HUES6 (cell line): ENCODE measurements around the gene PFKP.

ENCODE experiments used
- H3K27ac ChIP-seq: 2 replicates; pipeline ENCODE4 v1.7.0; 2013; ENCODE audit warnings: low read depth, mild to moderate bottlenecking, low read length, inconsistent platforms
- H3K27me3 ChIP-seq: 2 replicates; pipeline ENCODE4 v1.6.1; 2013; ENCODE audit warnings: low read length; ENCODE audit not compliant: control insufficient read depth, insufficient read depth
- H3K36me3 ChIP-seq: 2 replicates; pipeline ENCODE4 v1.6.1; 2013; ENCODE audit warnings: low read length; ENCODE audit not compliant: control insufficient read depth, insufficient read depth
- H3K4me1 ChIP-seq: 2 replicates; pipeline ENCODE4 v1.6.1; 2013; ENCODE audit warnings: low read length; ENCODE audit not compliant: control insufficient read depth, insufficient read depth
- H3K4me3 ChIP-seq: 2 replicates; pipeline ENCODE4 v1.5.1; 2013; ENCODE audit warnings: low read depth, low read length
- H3K9ac ChIP-seq: one replicate; pipeline ENCODE4 v1.6.1; 2013; ENCODE audit warnings: mild to moderate bottlenecking, low read length
- H3K9me3 ChIP-seq: 2 replicates; pipeline ENCODE4 v1.6.1; 2013; ENCODE audit warnings: low read depth, low read length; ENCODE audit not compliant: control insufficient read depth, insufficient read depth

Gene PFKP

GRCh38 chr10:3119796-3120459, 52.6 kb downstream of the PFKP start:
- Histone ChIP-seq H3K4me3 (no peak overlapping the region), H3K9me3 (no peaks in the 10 kb centered on the region), H3K36me3 (peaks cover 87% of the 10 kb centered on the region)

GRCh38 chr10:3122034-3122433, 54.7 kb downstream of the PFKP start:
- Histone ChIP-seq H3K4me1 (peaks cover 9% of the 10 kb centered on the region; the same call in 1 of the 2 replicates), H3K9ac (no peak overlapping the region), H3K27me3 (no peaks in the 10 kb centered on the region), H3K27ac (no peak overlapping the region), H3K9me3 (no peaks in the 10 kb centered on the region), H3K4me3 (no peak overlapping the region), H3K36me3 (peaks cover 89% of the 10 kb centered on the region)

More at GRCh38 chr10:3119796-3120459, 52.6 kb downstream of the PFKP start:
- Histone ChIP-seq H3K9ac (no peak overlapping the region), H3K27me3 (no peaks in the 10 kb centered on the region), H3K4me1 (no peaks in the 10 kb centered on the region), H3K27ac (no peak overlapping the region)

- Histone ChIP-seq H3K9me3 (no peaks in the 10 kb centered on the region), H3K36me3 (peaks cover 89% of the 10 kb centered on the region), H3K27me3 (no peaks in the 10 kb centered on the region), H3K27ac (no peak overlapping the region), H3K4me1 (peaks cover 10% of the 10 kb centered on the region; the same call in 1 of the 2 replicates), H3K4me3 (no peak overlapping the region), H3K9ac (no peak overlapping the region)
These were observed 55.3 kb downstream of the PFKP start for GRCh38 chr10:3122486-3123205.

- peaks cover 10% of the 10 kb centered on the region; the same call in 1 of the 2 replicates for H3K4me1 ChIP-seq
- peaks cover 92% of the 10 kb centered on the region for H3K36me3 ChIP-seq
- no peak overlapping the region for H3K27ac ChIP-seq
- H3K9me3 ChIP-seq: no peaks in the 10 kb centered on the region
- no peak overlapping the region for H3K9ac ChIP-seq
- H3K4me3 ChIP-seq: no peak overlapping the region
- no peaks in the 10 kb centered on the region for H3K27me3 ChIP-seq
These were observed 56.4 kb downstream of the PFKP start for GRCh38 chr10:3123571-3124411.

GRCh38 chr10:3124412-3125175, 57.2 kb downstream of the PFKP start:
- Histone ChIP-seq H3K4me1 (peaks cover 10% of the 10 kb centered on the region; the same call in 1 of the 2 replicates), H3K9ac (no peak overlapping the region), H3K27me3 (no peaks in the 10 kb centered on the region), H3K4me3 (no peak overlapping the region), H3K36me3 (peaks cover 94% of the 10 kb centered on the region), H3K9me3 (no peaks in the 10 kb centered on the region), H3K27ac (0 out of 2 replicates have a peak overlapping the region, but pooled peaks have one; percentile 23)

GRCh38 chr10:3125527-3126170, 58.3 kb downstream of the PFKP start:
- H3K27ac ChIP-seq: no peak overlapping the region
- peaks cover 10% of the 10 kb centered on the region; the same call in 1 of the 2 replicates for H3K4me1 ChIP-seq
- H3K9me3 ChIP-seq: no peaks in the 10 kb centered on the region
- H3K4me3 ChIP-seq: no peak overlapping the region
- no peak overlapping the region for H3K9ac ChIP-seq
- H3K36me3 ChIP-seq: peaks cover 93% of the 10 kb centered on the region
- no peaks in the 10 kb centered on the region for H3K27me3 ChIP-seq

GRCh38 chr10:3126249-3126648, 58.9 kb downstream of the PFKP start:
- Histone ChIP-seq H3K36me3 (peaks cover 92% of the 10 kb centered on the region), H3K27ac (peak overlapping the region; percentile 26; the same call in 1 of the 2 replicates), H3K27me3 (no peaks in the 10 kb centered on the region), H3K9me3 (no peaks in the 10 kb centered on the region), H3K4me3 (no peak overlapping the region), H3K9ac (no peak overlapping the region), H3K4me1 (peaks cover 10% of the 10 kb centered on the region; the same call in 1 of the 2 replicates)

GRCh38 chr10:3126741-3127346, 59.5 kb downstream of the PFKP start:
- Histone ChIP-seq H3K36me3 (peaks cover 95% of the 10 kb centered on the region), H3K4me1 (peaks cover 10% of the 10 kb centered on the region; the same call in 1 of the 2 replicates), H3K27me3 (no peaks in the 10 kb centered on the region), H3K4me3 (no peak overlapping the region), H3K9me3 (no peaks in the 10 kb centered on the region), H3K27ac (peak overlapping the region; percentile 26; the same call in 1 of the 2 replicates), H3K9ac (no peak overlapping the region)

- H3K9ac ChIP-seq: no peak overlapping the region
- H3K4me1 ChIP-seq: peaks cover 10% of the 10 kb centered on the region; the same call in 1 of the 2 replicates
- no peaks in the 10 kb centered on the region for H3K27me3 ChIP-seq
- no peak overlapping the region for H3K27ac ChIP-seq
- peaks cover 95% of the 10 kb centered on the region for H3K36me3 ChIP-seq
- no peak overlapping the region for H3K4me3 ChIP-seq
- no peaks in the 10 kb centered on the region for H3K9me3 ChIP-seq
These were observed 60.6 kb downstream of the PFKP start for GRCh38 chr10:3127921-3128320.
